WTC11 (cell line): ENCODE data around the gene FBXL7. TPM values are rescaled to one million over a fixed set of nuclear protein-coding genes. Genes with fewer than 3 reads are reported as not detected.

ENCODE experiments used
- ATAC-seq: fragments of 200-7000 bp; cut with Tn5 transposase; 2 replicates; pipeline ENCODE4 v1.10.0; 2021; ENCODE audit warnings: mild to moderate bottlenecking, moderate library complexity
- CTCF ChIA-PET: fragments of 300-600 bp; sonication (Branson Sonifier 250); formaldehyde crosslinking; loops from one replicate; lab custom pipeline; 2021; ENCODE audit warnings: antibody characterized with exemption; lab: Charles Lee
- POLR2A ChIA-PET: fragments of 350-600 bp; sonication (Branson Sonifier 250); formaldehyde crosslinking; loops from one replicate; lab custom pipeline; 2021; ENCODE audit warnings: antibody characterized with exemption; lab: Charles Lee
- DNase-seq: peaks from one replicate; pipeline ENCODE4 v3.0.0; 2021; ENCODE audit warnings: low spot score
- H3K27ac Mint-ChIP-seq: 2 replicates; pipeline ENCODE4 v1.8.0; 2021; ENCODE audit warnings: mixed read lengths
- H3K27me3 Mint-ChIP-seq: 2 replicates; pipeline ENCODE4 v1.8.0; 2021; ENCODE audit warnings: low read depth, mild to moderate bottlenecking, moderate library complexity, mixed read lengths
- H3K36me3 Mint-ChIP-seq: 2 replicates; pipeline ENCODE4 v1.8.0; 2021; ENCODE audit warnings: mixed read lengths
- H3K4me1 Mint-ChIP-seq: 2 replicates; pipeline ENCODE4 v1.8.0; 2022; ENCODE audit warnings: mixed read lengths
- H3K4me3 Mint-ChIP-seq: 2 replicates; pipeline ENCODE4 v1.8.0; 2021; ENCODE audit warnings: mild to moderate bottlenecking, moderate library complexity, mixed read lengths
- H3K9me3 Mint-ChIP-seq: 2 replicates; pipeline ENCODE4 v1.8.0; 2021; ENCODE audit warnings: mixed read lengths
- CREM ChIP-seq: sonication (generic); formaldehyde crosslinking; IDR thresholded peaks from 2 replicates; pipeline ENCODE4 v1.8.1; 2022; ENCODE audit warnings: mild to moderate bottlenecking, missing genetic modification reagents, moderate library complexity
- FOXK1 ChIP-seq: sonication (generic); formaldehyde crosslinking; IDR thresholded peaks from 2 replicates; pipeline ENCODE4 v1.8.0; 2022; ENCODE audit warnings: mild to moderate bottlenecking, moderate library complexity, missing genetic modification reagents
- MXD4 ChIP-seq: fragments of 250-450 bp; sonication (Bioruptor Pico); IDR thresholded peaks from 2 replicates; pipeline ENCODE4 v1.8.0; 2021; ENCODE audit warnings: mild to moderate bottlenecking, moderate library complexity, borderline replicate concordance
- NFE2L1 ChIP-seq: sonication (generic); formaldehyde crosslinking; IDR thresholded peaks from 2 replicates; pipeline ENCODE4 v1.8.1; 2023; ENCODE audit warnings: missing genetic modification reagents
- NR1H2 ChIP-seq: sonication (generic); formaldehyde crosslinking; IDR thresholded peaks from 2 replicates; pipeline ENCODE4 v1.9.0; 2021; ENCODE audit warnings: mild to moderate bottlenecking, moderate library complexity, missing genetic modification reagents
- SOX15 ChIP-seq: fragments of 250-450 bp; sonication (Bioruptor Pico); IDR thresholded peaks from 2 replicates; pipeline ENCODE4 v1.9.0; 2021; ENCODE audit warnings: mild to moderate bottlenecking
- SP1 ChIP-seq: sonication (generic); formaldehyde crosslinking; conservative IDR thresholded peaks from 2 replicates; pipeline ENCODE4 v1.8.1; 2022; ENCODE audit warnings: missing genetic modification reagents
- TEAD1 ChIP-seq: sonication (generic); formaldehyde crosslinking; IDR thresholded peaks from 2 replicates; pipeline ENCODE4 v1.8.0; 2022; ENCODE audit warnings: mild to moderate bottlenecking, missing genetic modification reagents
- TEAD4 ChIP-seq: sonication (generic); formaldehyde crosslinking; IDR thresholded peaks from 2 replicates; pipeline ENCODE4 v1.8.0; 2022; ENCODE audit warnings: mild to moderate bottlenecking, missing genetic modification reagents
- TP53 ChIP-seq: sonication (generic); formaldehyde crosslinking; IDR thresholded peaks from 2 replicates; pipeline ENCODE4 v1.8.1; 2023; ENCODE audit warnings: mild to moderate bottlenecking, missing genetic modification reagents
- ZNF121 ChIP-seq: sonication (generic); formaldehyde crosslinking; IDR thresholded peaks from 2 replicates; pipeline ENCODE4 v1.8.0; 2023; ENCODE audit warnings: missing genetic modification reagents
- ZNF317 ChIP-seq: sonication (generic); formaldehyde crosslinking; IDR thresholded peaks from 2 replicates; pipeline ENCODE4 v1.8.1; 2023; ENCODE audit warnings: low read depth, mild to moderate bottlenecking, moderate library complexity, missing genetic modification reagents, borderline replicate concordance
- total RNA-seq: library from RNA; stranded (reverse); gene quantifications from 3 replicates; pipeline ENCODE4 v1.2.3, GENCODE V29; 2021
- TF ChIP-seq, protein P1 (sequence below): fragments of 250-450 bp; sonication (Bioruptor Pico); conservative IDR thresholded peaks from 2 replicates; pipeline ENCODE4 v1.9.0; 2021; ENCODE audit warnings: mild to moderate bottlenecking
- TF ChIP-seq, protein P2 (sequence below): sonication (generic); formaldehyde crosslinking; IDR thresholded peaks from 2 replicates; pipeline ENCODE4 v1.8.1; 2023; ENCODE audit warnings: mild to moderate bottlenecking, missing genetic modification reagents
- TF ChIP-seq, protein P3 (sequence below): sonication (generic); formaldehyde crosslinking; IDR thresholded peaks from 2 replicates; pipeline ENCODE4 v1.8.1; 2022; ENCODE audit warnings: low read depth, missing genetic modification reagents, borderline replicate concordance
- TF ChIP-seq, protein P4 (sequence below): sonication (generic); formaldehyde crosslinking; conservative IDR thresholded peaks from 2 replicates; pipeline ENCODE4 v1.8.1; 2022; ENCODE audit warnings: mild to moderate bottlenecking, missing genetic modification reagents
- TF ChIP-seq, protein P5 (sequence below): sonication (generic); formaldehyde crosslinking; conservative IDR thresholded peaks from 2 replicates; pipeline ENCODE4 v1.8.1; 2023; ENCODE audit warnings: mild to moderate bottlenecking, low read depth, missing genetic modification reagents, moderate library complexity
- TF ChIP-seq, protein P6 (sequence below): sonication (generic); formaldehyde crosslinking; IDR thresholded peaks from 2 replicates; pipeline ENCODE4 v1.8.0; 2023; ENCODE audit warnings: missing genetic modification reagents, mild to moderate bottlenecking, borderline replicate concordance

The FBXL7 gene
- total RNA-seq, 1 experiment from 2014 or later, result 13.8 TPM

DNA sequence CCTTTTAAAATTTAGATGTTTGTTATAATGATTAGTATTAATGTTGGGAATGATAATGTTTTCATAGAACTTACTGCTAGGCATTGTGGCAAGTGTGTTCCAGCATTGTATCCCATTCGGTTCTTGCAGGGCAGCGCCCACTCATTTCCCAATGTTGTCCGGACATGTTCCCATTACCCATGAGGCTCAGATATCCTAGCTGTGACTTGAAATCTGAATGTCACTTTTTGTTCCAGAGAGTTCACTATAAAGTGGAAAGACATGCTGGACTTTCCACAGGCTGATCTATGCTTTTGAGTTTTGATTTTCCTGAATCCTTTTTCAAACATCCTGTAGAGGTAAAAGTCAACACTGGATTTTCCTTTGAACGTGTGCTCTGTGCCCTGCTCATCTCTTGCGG, 350.6 kb downstream of the FBXL7 start:
- H3K4me3 Mint-ChIP-seq, result no peak overlapping the region
- POLR2A ChIA-PET, result no interaction called here
- H3K36me3 Mint-ChIP-seq, result no peaks in the 10 kb centered on the region
- DNase-seq (no peak), ATAC-seq (no peak)
- CTCF ChIA-PET, result no interaction called here
- no peaks in the 10 kb centered on the region for H3K27me3 Mint-ChIP-seq
- TF ChIP-seq NR1H2 (CRISPR knock-in tag) (no peak), CREM (CRISPR knock-in tag) (no peak), ZNF317 (CRISPR knock-in tag) (no peak), SOX15 (CRISPR knock-in tag) (no peak), FOXK1 (CRISPR knock-in tag) (no peak), TEAD4 (CRISPR knock-in tag) (no peak), ZNF121 (CRISPR knock-in tag) (no peak), MXD4 (CRISPR knock-in tag) (no peak), SP1 (CRISPR knock-in tag) (no peak), TP53 (CRISPR knock-in tag) (no peak), TEAD1 (CRISPR knock-in tag) (no peak), NFE2L1 (CRISPR knock-in tag) (no peak)
- TF ChIP-seq, protein P1, sequence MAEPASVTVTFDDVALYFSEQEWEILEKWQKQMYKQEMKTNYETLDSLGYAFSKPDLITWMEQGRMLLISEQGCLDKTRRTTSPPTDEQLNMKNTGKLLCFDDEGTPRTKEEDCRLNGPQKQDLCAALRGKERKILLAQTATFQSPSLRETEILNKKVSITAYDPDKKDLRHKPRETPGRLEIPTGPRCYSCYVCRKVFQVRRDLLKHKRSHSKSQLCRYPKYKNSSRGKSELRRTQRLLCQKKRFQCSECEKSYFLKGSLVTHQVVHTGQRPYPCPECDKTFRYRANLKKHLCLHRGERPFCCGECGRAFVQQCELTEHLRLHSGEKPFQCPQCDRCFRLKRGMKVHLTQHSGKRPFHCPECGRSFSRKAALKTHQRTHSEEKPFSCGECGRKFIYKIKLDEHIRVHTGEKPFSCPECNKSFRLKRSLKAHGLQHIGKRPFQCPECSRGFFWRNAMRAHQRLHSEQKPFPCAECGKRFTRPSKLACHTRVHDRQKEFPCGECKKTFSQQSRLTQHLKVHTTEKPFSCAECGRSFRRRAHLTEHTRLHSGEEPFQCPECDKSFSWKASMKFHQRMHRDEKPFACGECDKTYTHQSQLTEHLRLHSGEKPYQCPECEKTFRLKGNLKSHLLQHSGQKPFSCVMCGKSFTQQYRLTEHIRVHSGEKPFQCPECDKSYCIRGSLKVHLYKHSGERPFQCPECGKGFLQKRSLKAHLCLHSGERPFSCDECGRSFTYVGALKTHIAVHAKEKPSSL (CRISPR knock-in tag), result no peak
- TF ChIP-seq, protein P2, sequence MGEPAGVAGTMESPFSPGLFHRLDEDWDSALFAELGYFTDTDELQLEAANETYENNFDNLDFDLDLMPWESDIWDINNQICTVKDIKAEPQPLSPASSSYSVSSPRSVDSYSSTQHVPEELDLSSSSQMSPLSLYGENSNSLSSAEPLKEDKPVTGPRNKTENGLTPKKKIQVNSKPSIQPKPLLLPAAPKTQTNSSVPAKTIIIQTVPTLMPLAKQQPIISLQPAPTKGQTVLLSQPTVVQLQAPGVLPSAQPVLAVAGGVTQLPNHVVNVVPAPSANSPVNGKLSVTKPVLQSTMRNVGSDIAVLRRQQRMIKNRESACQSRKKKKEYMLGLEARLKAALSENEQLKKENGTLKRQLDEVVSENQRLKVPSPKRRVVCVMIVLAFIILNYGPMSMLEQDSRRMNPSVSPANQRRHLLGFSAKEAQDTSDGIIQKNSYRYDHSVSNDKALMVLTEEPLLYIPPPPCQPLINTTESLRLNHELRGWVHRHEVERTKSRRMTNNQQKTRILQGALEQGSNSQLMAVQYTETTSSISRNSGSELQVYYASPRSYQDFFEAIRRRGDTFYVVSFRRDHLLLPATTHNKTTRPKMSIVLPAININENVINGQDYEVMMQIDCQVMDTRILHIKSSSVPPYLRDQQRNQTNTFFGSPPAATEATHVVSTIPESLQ (CRISPR knock-in tag), result no peak
- TF ChIP-seq, protein P3, sequence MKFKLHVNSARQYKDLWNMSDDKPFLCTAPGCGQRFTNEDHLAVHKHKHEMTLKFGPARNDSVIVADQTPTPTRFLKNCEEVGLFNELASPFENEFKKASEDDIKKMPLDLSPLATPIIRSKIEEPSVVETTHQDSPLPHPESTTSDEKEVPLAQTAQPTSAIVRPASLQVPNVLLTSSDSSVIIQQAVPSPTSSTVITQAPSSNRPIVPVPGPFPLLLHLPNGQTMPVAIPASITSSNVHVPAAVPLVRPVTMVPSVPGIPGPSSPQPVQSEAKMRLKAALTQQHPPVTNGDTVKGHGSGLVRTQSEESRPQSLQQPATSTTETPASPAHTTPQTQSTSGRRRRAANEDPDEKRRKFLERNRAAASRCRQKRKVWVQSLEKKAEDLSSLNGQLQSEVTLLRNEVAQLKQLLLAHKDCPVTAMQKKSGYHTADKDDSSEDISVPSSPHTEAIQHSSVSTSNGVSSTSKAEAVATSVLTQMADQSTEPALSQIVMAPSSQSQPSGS (CRISPR knock-in tag), result no peak
- TF ChIP-seq, protein P4, sequence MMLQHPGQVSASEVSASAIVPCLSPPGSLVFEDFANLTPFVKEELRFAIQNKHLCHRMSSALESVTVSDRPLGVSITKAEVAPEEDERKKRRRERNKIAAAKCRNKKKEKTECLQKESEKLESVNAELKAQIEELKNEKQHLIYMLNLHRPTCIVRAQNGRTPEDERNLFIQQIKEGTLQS (CRISPR knock-in tag), result no peak
- TF ChIP-seq, protein P5, sequence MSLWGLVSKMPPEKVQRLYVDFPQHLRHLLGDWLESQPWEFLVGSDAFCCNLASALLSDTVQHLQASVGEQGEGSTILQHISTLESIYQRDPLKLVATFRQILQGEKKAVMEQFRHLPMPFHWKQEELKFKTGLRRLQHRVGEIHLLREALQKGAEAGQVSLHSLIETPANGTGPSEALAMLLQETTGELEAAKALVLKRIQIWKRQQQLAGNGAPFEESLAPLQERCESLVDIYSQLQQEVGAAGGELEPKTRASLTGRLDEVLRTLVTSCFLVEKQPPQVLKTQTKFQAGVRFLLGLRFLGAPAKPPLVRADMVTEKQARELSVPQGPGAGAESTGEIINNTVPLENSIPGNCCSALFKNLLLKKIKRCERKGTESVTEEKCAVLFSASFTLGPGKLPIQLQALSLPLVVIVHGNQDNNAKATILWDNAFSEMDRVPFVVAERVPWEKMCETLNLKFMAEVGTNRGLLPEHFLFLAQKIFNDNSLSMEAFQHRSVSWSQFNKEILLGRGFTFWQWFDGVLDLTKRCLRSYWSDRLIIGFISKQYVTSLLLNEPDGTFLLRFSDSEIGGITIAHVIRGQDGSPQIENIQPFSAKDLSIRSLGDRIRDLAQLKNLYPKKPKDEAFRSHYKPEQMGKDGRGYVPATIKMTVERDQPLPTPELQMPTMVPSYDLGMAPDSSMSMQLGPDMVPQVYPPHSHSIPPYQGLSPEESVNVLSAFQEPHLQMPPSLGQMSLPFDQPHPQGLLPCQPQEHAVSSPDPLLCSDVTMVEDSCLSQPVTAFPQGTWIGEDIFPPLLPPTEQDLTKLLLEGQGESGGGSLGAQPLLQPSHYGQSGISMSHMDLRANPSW (CRISPR knock-in tag), result no peak
- TF ChIP-seq, protein P6, sequence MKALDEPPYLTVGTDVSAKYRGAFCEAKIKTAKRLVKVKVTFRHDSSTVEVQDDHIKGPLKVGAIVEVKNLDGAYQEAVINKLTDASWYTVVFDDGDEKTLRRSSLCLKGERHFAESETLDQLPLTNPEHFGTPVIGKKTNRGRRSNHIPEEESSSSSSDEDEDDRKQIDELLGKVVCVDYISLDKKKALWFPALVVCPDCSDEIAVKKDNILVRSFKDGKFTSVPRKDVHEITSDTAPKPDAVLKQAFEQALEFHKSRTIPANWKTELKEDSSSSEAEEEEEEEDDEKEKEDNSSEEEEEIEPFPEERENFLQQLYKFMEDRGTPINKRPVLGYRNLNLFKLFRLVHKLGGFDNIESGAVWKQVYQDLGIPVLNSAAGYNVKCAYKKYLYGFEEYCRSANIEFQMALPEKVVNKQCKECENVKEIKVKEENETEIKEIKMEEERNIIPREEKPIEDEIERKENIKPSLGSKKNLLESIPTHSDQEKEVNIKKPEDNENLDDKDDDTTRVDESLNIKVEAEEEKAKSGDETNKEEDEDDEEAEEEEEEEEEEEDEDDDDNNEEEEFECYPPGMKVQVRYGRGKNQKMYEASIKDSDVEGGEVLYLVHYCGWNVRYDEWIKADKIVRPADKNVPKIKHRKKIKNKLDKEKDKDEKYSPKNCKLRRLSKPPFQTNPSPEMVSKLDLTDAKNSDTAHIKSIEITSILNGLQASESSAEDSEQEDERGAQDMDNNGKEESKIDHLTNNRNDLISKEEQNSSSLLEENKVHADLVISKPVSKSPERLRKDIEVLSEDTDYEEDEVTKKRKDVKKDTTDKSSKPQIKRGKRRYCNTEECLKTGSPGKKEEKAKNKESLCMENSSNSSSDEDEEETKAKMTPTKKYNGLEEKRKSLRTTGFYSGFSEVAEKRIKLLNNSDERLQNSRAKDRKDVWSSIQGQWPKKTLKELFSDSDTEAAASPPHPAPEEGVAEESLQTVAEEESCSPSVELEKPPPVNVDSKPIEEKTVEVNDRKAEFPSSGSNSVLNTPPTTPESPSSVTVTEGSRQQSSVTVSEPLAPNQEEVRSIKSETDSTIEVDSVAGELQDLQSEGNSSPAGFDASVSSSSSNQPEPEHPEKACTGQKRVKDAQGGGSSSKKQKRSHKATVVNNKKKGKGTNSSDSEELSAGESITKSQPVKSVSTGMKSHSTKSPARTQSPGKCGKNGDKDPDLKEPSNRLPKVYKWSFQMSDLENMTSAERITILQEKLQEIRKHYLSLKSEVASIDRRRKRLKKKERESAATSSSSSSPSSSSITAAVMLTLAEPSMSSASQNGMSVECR, result no peak
- H3K27ac Mint-ChIP-seq, result no peak overlapping the region
- H3K9me3 Mint-ChIP-seq, result peaks cover 8% of the 10 kb centered on the region
- H3K4me1 Mint-ChIP-seq, result peaks cover 9% of the 10 kb centered on the region; the same call in 1 of the 2 replicates
